HepG2 (cell line): ENCODE data around the gene OBSL1. TPM values are rescaled to one million over a fixed set of nuclear protein-coding genes. Genes with fewer than 3 reads are reported as not detected.

Experiments used
- AHDC1 ChIP-seq: sonication (generic); formaldehyde crosslinking; IDR thresholded peaks from 2 replicates; pipeline ENCODE4 v1.5.1; 2020; ENCODE audit warnings: mild to moderate bottlenecking, missing genetic modification reagents, borderline replicate concordance
- CBX1 ChIP-seq: IDR thresholded peaks from one replicate; pipeline ENCODE4 v1.6.1; 2016; ENCODE audit warnings: antibody characterized with exemption, low read depth
- DRAP1 ChIP-seq: IDR thresholded peaks from 2 replicates; pipeline ENCODE4 v1.6.1; 2016; ENCODE audit warnings: missing genetic modification reagents, missing compliant biosample characterization
- HOXA9 ChIP-seq: sonication (generic); formaldehyde crosslinking; IDR thresholded peaks from 2 replicates; pipeline ENCODE4 v1.8.1; 2022; ENCODE audit warnings: missing genetic modification reagents, mild to moderate bottlenecking, moderate library complexity, borderline replicate concordance
- SOX13 ChIP-seq, 3 experiments: fragments of 450-650 bp in 1 of 3; sonication (generic) in 1 of 3; formaldehyde crosslinking in 1 of 3; IDR thresholded peaks in 2 of 3; conservative IDR thresholded peaks in 1 of 3; 2 replicates each; pipeline versions ENCODE4 v1.5.0 to v1.6.1; 2016 to 2020; ENCODE audit warnings: antibody characterized with exemption in 1 of 3, mild to moderate bottlenecking in 1 of 3, missing compliant biosample characterization in 1 of 3, missing genetic modification reagents in 1 of 3, moderate library complexity in 1 of 3
- SUZ12 ChIP-seq: fragments of 150-350 bp; IDR thresholded peaks from 2 replicates; pipeline ENCODE4 v1.6.1; 2014; ENCODE audit warnings: low read depth, low read length
- UBTF ChIP-seq: sonication (generic); formaldehyde crosslinking; IDR thresholded peaks from 2 replicates; pipeline ENCODE4 v1.4.0; 2020; ENCODE audit warnings: mild to moderate bottlenecking, missing genetic modification reagents
- ZBTB44 ChIP-seq: sonication (generic); formaldehyde crosslinking; IDR thresholded peaks from 2 replicates; pipeline ENCODE4 v1.4.0; 2020; ENCODE audit warnings: missing genetic modification reagents
- ZHX1 ChIP-seq: sonication (generic); formaldehyde crosslinking; IDR thresholded peaks from 2 replicates; pipeline ENCODE4 v1.8.1; 2022; ENCODE audit warnings: low read depth, mild to moderate bottlenecking, missing genetic modification reagents
- ZNF124 ChIP-seq: sonication (generic); formaldehyde crosslinking; IDR thresholded peaks from 2 replicates; pipeline ENCODE4 v1.4.0; 2020; ENCODE audit warnings: missing genetic modification reagents
- ZNF367 ChIP-seq: sonication (generic); formaldehyde crosslinking; IDR thresholded peaks from 2 replicates; pipeline ENCODE4 v1.4.0; 2020; ENCODE audit warnings: missing genetic modification reagents, borderline replicate concordance
- ZNF7 ChIP-seq: IDR thresholded peaks from 2 replicates; pipeline ENCODE4 v1.6.1; 2016; ENCODE audit warnings: missing biosample characterization, missing genetic modification reagents
- polyA plus RNA-seq, 8 experiments: library from polyadenylated mRNA; depleted of rRNA in 3 of 8; stranded (reverse) in 7 of 8; unstranded in 1 of 8; fragments of >200 nt; fragmentation: Illumina TruSeq in 4 of 8; extraction: Trizol in 4 of 8; gene quantifications; 2 replicates each; pipeline versions ENCODE4 v1.2.1 to v1.2.3, GENCODE V29; 2011 to 2016; ENCODE audit warnings: low read depth in 4 of 8, missing spikeins in 1 of 8, mixed read lengths in 1 of 8; ENCODE audit not compliant: insufficient read depth in 1 of 8
- total RNA-seq, 5 experiments: library from RNA; depleted of rRNA; stranded (reverse); fragments of >200 nt; fragmentation: Illumina TruSeq; extraction: Trizol; gene quantifications; 2 replicates each; pipeline ENCODE4 v1.2.3, GENCODE V29; 2016; ENCODE audit warnings: low read depth in 1 of 5

OBSL1 gene
- total and polyA plus RNA-seq, 2 of the 13 experiments (the other 11 are each of a cell fraction or from before 2014, with no cell fraction given), result 86.7 to 218 TPM

GRCh38 chr2:219543596-219544358, 27.6 kb downstream of the OBSL1 start, which contains the start of the genes CHPF and TMEM198 (continued):
- TF ChIP-seq UBTF (CRISPR knock-in tag), result peak; percentile 88
- 0 out of 2 replicates have a peak, but pooled peaks have one; percentile 54 for TF ChIP-seq ZNF124 (CRISPR knock-in tag)
- TF ChIP-seq HOXA9, result no peak; the same call in 1 of the 2 replicates
- peak; percentile 95 for TF ChIP-seq DRAP1 (CRISPR knock-in tag)
- peak; percentile 91; the same call in 1 of the 2 replicates for TF ChIP-seq ZBTB44
- TF ChIP-seq ZNF7 (CRISPR knock-in tag), result 0 out of 2 replicates have a peak, but pooled peaks have one; percentile 27
- TF ChIP-seq ZNF367 (CRISPR knock-in tag), result peak; percentile 93
- no peak for TF ChIP-seq AHDC1 (CRISPR knock-in tag)
- no peak for TF ChIP-seq SUZ12
- TF ChIP-seq SOX13 (IDR thresholded peaks at IDR 0.05), result no peak
- peak in 1 of 2 experiments; percentile 38; a peak in 1 of 4 replicates for TF ChIP-seq SOX13 (CRISPR knock-in tag; conservative IDR thresholded peaks at IDR 0.05 in 1 of 2, IDR thresholded peaks at IDR 0.05 in 1 of 2)
- TF ChIP-seq ZHX1 (CRISPR knock-in tag), result peak; percentile 84; the same call in 1 of the 2 replicates
- TF ChIP-seq CBX1, result peak; percentile 21
